Activated naive CD8-positive, alpha-beta T cell treated with anti-CD3 and anti-CD28 coated beads for 36 hours (primary cell): Measurements from ENCODE around the gene AGPAT3. TPM values are rescaled to one million over a fixed set of nuclear protein-coding genes. Genes with fewer than 3 reads are reported as not detected.

Experiments used
- DNase-seq: peaks from one replicate; pipeline ENCODE4 v3.0.0; 2021
- H3K27ac Mint-ChIP-seq: one replicate; pipeline ENCODE4 v1.8.0; 2022; ENCODE audit warnings: mild to moderate bottlenecking, moderate library complexity, mixed read lengths
- H3K27me3 Mint-ChIP-seq: one replicate; pipeline ENCODE4 v1.8.0; 2022; ENCODE audit warnings: mild to moderate bottlenecking, mixed read lengths
- H3K36me3 Mint-ChIP-seq: one replicate; pipeline ENCODE4 v1.8.0; 2021; ENCODE audit warnings: mild to moderate bottlenecking, mixed read lengths
- H3K4me1 Mint-ChIP-seq: one replicate; pipeline ENCODE4 v1.8.0; 2021; ENCODE audit warnings: mixed read lengths
- H3K4me3 Mint-ChIP-seq: one replicate; pipeline ENCODE4 v1.8.0; 2022; ENCODE audit warnings: mild to moderate bottlenecking, moderate library complexity, mixed read lengths
- H3K9me3 Mint-ChIP-seq: one replicate; pipeline ENCODE4 v1.8.0; 2022; ENCODE audit warnings: mixed read lengths
- total RNA-seq, 2 experiments: library from RNA; stranded (reverse); gene quantifications; one replicate each; pipeline ENCODE4 v1.2.3, GENCODE V29; 2021

Gene AGPAT3
- total RNA-seq, 2 experiments from 2014 or later, result 61.2 to 66.0 TPM

DNA sequence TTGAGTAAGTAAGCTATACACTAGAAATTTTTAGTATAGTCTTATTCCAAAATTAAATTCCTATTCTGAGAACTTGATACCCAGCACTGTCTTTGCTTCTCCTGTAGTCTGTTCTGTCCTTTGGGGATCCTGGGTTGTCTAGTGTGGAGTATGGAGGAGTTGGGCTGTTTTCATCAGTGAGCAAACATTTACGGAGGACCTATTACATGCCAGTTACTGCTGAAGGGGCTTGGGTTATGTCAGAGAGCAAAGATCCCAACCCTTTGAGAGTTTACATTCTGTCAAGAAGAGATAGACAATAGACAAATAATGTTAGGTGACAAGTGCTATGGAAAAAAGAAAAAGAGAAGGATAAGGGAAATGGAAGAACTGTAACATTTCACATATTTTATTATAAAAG lies 156.0 kb downstream of the AGPAT3 start:
- peak overlapping the region; percentile 55 for H3K27ac Mint-ChIP-seq

DNA sequence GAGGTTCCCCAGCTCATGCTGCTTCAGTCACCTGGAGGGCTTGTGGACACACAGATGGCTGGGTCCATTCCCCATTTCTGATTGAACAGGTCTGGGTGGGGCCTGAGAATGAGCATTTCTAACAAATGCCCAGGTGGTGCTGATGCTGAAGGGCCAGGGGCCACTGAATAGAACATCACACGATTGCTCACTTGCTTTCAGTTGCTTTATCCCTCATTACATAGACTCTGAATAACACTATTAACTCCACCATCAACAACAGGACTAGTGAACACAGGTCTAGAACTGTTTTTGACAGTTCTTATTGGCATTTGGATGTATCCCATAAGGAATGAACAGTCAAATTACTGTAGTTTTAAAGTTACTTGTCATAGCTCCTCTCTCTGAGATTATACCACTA lies 159.2 kb downstream of the AGPAT3 start:
- H3K4me1 Mint-ChIP-seq, result peaks cover 58% of the 10 kb centered on the region
- no peak overlapping the region for H3K4me3 Mint-ChIP-seq
- no peak overlapping the region for H3K27ac Mint-ChIP-seq
- H3K9me3 Mint-ChIP-seq, result no peaks in the 10 kb centered on the region
- H3K36me3 Mint-ChIP-seq, result peaks cover 27% of the 10 kb centered on the region
- H3K27me3 Mint-ChIP-seq, result no peaks in the 10 kb centered on the region
- DNase-seq, result no peak

More for the DNA sequence above, 156.0 kb downstream of the AGPAT3 start:
- no peak for DNase-seq
- no peaks in the 10 kb centered on the region for H3K27me3 Mint-ChIP-seq
- peaks cover 71% of the 10 kb centered on the region for H3K4me1 Mint-ChIP-seq
- H3K4me3 Mint-ChIP-seq, result no peak overlapping the region
- peaks cover 17% of the 10 kb centered on the region for H3K36me3 Mint-ChIP-seq
- H3K9me3 Mint-ChIP-seq, result no peaks in the 10 kb centered on the region

DNA sequence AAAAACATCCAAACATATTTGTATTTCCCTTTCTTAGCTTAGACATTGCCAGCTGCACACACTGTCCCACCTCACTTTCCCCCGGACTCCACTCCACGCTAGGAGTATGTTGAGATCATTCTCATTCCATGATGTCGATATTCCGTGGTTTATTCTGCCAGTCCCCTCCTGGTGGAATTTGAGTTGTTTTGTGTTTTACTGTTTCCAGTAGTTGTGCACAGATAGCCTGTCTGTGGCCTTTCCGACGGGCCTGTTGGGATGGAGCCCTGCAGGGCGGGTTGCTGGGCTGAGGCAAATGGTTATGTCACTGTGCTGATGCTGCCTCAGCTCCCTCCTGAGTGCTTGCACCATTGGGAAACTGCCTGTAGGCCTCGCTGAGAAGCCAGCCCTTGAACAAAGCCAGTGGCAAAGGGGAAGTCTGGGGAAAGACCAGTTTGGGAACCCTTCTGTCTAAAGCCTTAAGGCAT lies 159.9 kb downstream of the AGPAT3 start:
- Mint-ChIP-seq H3K9me3 (no peaks in the 10 kb centered on the region), H3K36me3 (peaks cover 27% of the 10 kb centered on the region), H3K4me3 (no peak overlapping the region), H3K4me1 (peaks cover 55% of the 10 kb centered on the region), H3K27ac (peak overlapping the region; percentile 80), H3K27me3 (no peaks in the 10 kb centered on the region)
- DNase-seq, result no peak

DNA sequence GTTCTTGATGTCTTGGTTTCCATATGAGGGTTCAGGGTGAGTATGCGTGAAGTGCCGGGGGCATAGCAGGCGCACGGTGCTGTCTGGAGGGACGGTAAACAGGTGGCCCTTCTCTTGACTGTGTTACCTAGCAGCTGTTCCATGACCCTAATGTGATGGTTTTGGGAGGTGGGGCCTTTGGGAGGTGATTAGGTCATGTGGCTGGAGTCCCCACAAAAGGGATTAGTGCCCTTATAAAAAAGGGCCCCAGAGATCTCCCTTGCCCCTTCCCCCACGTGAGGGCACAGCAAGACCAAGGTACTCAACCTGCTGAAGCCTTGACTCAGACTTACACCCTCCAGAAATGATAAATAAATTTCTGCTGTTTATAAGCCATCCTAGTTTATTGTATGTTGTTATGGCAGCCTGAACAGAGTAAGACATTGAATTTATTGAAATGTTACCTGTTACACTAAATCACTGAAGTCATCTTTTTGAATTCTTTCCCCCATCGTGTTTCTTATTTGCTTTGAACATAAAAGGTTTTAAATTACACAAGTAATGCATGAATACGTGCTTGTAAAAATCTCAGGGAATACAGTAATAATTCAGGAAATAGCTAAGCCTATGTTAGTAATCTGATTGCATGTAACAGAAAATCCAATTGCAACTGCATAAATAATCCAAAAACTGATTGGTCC lies 162.7 kb downstream of the AGPAT3 start:
- no peak overlapping the region for H3K4me3 Mint-ChIP-seq
- no peak for DNase-seq
- peaks cover 51% of the 10 kb centered on the region for H3K4me1 Mint-ChIP-seq
- no peaks in the 10 kb centered on the region for H3K9me3 Mint-ChIP-seq
- peaks cover 28% of the 10 kb centered on the region for H3K36me3 Mint-ChIP-seq
- peak overlapping the region; percentile 20 for H3K27ac Mint-ChIP-seq
- H3K27me3 Mint-ChIP-seq, result no peaks in the 10 kb centered on the region

DNA sequence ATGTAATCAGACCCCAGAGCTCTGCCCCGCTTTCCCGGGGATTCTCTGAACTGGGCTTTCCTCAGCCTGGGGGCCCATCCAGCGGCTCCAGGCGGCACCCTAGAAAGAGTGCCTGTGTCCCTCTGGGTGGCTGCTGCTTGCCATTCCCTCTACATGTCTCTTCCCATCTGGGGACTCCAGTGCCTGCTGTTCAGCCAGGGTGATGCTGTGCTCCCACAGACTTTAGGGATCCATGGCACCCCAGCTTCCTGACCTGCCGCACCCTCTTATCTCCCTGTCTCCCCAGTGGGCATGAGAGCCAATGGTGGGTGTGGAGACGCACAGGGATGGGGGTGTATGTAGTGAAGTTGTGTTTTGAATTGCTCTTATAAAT lies 163.2 kb downstream of the AGPAT3 start:
- DNase-seq, result no peak
- Mint-ChIP-seq H3K27ac (no peak overlapping the region), H3K4me3 (no peak overlapping the region), H3K9me3 (no peaks in the 10 kb centered on the region), H3K36me3 (peaks cover 29% of the 10 kb centered on the region), H3K27me3 (no peaks in the 10 kb centered on the region), H3K4me1 (peaks cover 49% of the 10 kb centered on the region)

DNA sequence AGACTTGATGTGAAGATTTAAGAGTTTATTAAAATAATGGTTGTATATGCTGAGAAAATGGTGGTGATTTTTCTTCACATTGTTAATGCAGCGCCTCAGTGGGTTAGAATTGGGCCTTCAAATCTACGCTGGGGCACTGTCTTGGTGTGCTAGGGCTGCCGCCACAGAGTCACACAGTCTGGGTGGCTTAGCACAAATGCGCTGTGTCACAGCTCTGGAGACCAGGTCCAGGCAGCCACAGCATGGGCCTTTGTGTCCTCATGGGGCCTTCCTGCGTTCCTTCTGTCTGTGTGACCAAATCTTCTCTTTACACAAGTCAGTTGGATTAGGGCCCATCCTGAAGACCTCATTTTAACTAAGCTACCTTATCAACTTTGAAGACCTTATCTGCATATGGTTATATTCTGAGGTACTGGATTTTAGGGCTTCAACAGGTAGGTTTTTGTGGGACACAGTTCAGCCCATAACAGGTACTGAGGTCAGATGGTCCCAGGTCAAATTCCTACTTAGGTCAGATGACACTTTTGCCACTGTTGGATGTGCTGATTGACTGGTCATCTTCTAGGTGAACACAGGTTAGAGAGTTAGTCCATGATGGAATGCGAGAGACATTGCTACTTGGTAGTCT lies 164.6 kb downstream of the AGPAT3 start:
- peaks cover 30% of the 10 kb centered on the region for H3K36me3 Mint-ChIP-seq
- no peak overlapping the region for H3K4me3 Mint-ChIP-seq
- no peaks in the 10 kb centered on the region for H3K27me3 Mint-ChIP-seq
- no peak overlapping the region for H3K27ac Mint-ChIP-seq
- H3K4me1 Mint-ChIP-seq, result peaks cover 41% of the 10 kb centered on the region
- DNase-seq, result no peak
- H3K9me3 Mint-ChIP-seq, result no peaks in the 10 kb centered on the region

DNA sequence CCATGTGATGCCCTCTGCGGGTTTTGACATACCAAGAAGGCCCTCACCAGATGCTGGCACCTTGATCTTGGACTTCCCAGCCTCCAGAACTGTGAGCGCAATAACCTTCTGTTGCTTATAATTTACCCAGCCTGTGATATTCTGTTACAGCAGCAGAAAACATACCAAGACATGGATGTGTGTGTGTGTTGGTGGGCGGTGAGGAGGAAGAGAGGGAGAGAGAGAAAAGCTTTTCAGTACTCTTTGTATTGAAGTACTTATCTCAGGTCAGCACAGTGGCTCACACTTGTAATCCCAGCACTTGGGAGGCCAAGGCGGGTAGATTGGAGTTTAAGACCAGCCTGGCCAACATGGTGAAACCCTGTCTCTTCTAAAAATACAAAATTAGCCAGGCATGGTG lies 170.2 kb downstream of the AGPAT3 start:
- no peak overlapping the region for H3K27ac Mint-ChIP-seq
- H3K27me3 Mint-ChIP-seq, result no peaks in the 10 kb centered on the region
- no peak overlapping the region for H3K4me3 Mint-ChIP-seq
- peaks cover 19% of the 10 kb centered on the region for H3K36me3 Mint-ChIP-seq
- peaks cover 7% of the 10 kb centered on the region for H3K4me1 Mint-ChIP-seq
- DNase-seq, result no peak
- no peaks in the 10 kb centered on the region for H3K9me3 Mint-ChIP-seq

Other genes with a start within 250 kb of the AGPAT3 start
- 1 to 10 TPM in 1 of 2 experiments, under 1 TPM in 1; 0.68 to 1.2 TPM for gene HSF2BP, start 205.7 kb upstream of the AGPAT3 start, total RNA-seq
- 100 to 1,000 TPM; 105 to 108 TPM for gene RRP1B, start 205.7 kb upstream of the AGPAT3 start, total RNA-seq
- gene PDXK, start 146.1 kb upstream of the AGPAT3 start, total RNA-seq, result 100 to 1,000 TPM; 111 to 113 TPM
- 10 to 100 TPM; 33.6 to 35.1 TPM for gene CSTB, start 88.9 kb upstream of the AGPAT3 start, total RNA-seq
- gene RRP1, start 75.6 kb upstream of the AGPAT3 start, total RNA-seq, result 10 to 100 TPM; 89.4 to 90.7 TPM
- gene TRAPPC10, start 147.1 kb downstream of the AGPAT3 start, total RNA-seq, result 10 to 100 TPM; 42.4 to 44.4 TPM
- 10 to 100 TPM; 12.7 to 14.5 TPM for gene PWP2, start 242.2 kb downstream of the AGPAT3 start, total RNA-seq